ENCODE measurements around the gene CLEC4G.

DNA sequence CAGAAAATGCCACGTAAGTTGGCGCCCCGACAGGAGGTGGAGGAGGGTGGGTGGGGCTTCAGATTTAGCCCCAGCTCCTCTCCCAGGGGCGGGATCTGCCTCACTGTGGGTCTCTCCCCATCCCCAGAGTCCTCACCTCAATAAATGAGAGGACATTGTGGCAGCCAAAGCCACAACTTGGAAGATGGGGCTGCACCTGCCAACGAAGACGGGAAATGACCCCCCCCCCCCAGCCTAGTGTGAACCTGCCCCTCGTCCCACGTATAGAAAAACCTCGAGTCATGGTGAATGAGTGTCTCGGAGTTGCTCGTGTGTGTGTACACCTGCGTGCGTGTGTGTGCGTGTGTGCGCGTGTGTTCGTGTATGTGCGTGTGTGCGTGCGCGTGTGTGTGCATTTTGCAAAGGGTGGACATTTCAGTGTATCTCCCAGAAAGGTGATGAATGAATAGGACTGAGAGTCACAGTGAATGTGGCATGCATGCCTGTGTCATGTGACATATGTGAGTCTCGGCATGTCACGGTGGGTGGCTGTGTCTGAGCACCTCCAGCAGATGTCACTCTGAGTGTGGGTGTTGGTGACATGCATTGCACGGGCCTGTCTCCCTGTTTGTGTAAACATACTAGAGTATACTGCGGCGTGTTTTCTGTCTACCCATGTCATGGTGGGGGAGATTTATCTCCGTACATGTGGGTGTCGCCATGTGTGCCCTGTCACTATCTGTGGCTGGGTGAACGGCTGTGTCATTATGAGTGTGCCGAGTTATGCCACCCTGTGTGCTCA, 52.7 kb downstream of the CLEC4G start:
- TF ChIP-seq KDM1A (IDR thresholded peaks at IDR 0.05; ENCODE audit: borderline replicate concordance, low read length): no peak
- TF ChIP-seq CTCF (IDR thresholded peaks at IDR 0.05; ENCODE audit: control extremely low read depth in 1 of 3, insufficient read depth in 1 of 3, low read depth in 1 of 3, low read length in 3 of 3): peak in 2 of 3 experiments; percentile 4 to 11; a peak in 2 of 4 replicates
- TF ChIP-seq EGR1 (IDR thresholded peaks at IDR 0.05; ENCODE audit: borderline replicate concordance, low read depth, low read length): no peak
- TF ChIP-seq TAF1 (IDR thresholded peaks at IDR 0.05; ENCODE audit: low read depth, low read length): no peak

Data from H1 (cell line).